ENCODE results near the gene RNASE1. TPM values are rescaled to one million over a fixed set of nuclear protein-coding genes. Genes with fewer than 3 reads are reported as not detected.

RNASE1 gene
- polyA plus RNA-seq, 1 experiment = not detected

- Histone ChIP-seq H3K27ac (ENCODE audit: low read depth, low read length) (no peak overlapping the region), H3K9me3 (ENCODE audit: control insufficient read depth, insufficient read depth, low read length) (no peaks in the 10 kb centered on the region), H3K27me3 (ENCODE audit: control insufficient read depth, insufficient read depth, low read length) (no peaks in the 10 kb centered on the region), H3K4me3 (ENCODE audit: low read depth, low read length) (no peak overlapping the region)
- ChIA-PET POLR2A (no interaction called here), CTCF (no interaction called here)
- TF ChIP-seq CTCF (IDR thresholded peaks at IDR 0.05; ENCODE audit: low read depth, low read length) = no peak
- DNase-seq (ENCODE audit: low read depth, low spot score) = no peak
These were observed 3.7 kb downstream of the RNASE1 start for GRCh38 chr14:20798932-20799331.

DNA sequence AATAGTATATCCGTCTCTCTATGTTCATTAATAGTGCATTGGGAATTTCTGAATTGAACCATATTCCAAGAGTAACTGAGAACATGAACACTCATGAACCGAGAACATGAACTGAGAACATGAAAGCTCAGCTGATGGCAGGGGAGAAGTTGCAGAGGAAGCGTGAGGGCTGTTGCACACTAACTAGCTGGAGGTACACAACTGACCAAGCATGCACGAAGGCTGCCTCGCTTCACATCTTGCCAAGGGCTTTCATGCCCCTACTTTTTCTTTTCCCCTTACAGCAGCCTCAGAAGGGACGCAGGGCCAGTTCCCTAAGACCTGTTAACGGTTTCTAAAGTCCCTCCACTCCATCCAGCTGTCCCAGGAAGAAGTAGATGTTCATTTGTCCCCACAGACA, 4.3 kb downstream of the RNASE1 start:
- H3K9me3 ChIP-seq (ENCODE audit: control insufficient read depth, insufficient read depth, low read length) = no peaks in the 10 kb centered on the region
- H3K27me3 ChIP-seq (ENCODE audit: control insufficient read depth, insufficient read depth, low read length) = no peaks in the 10 kb centered on the region
- ChIA-PET POLR2A (no interaction called here), CTCF (no interaction called here)
- TF ChIP-seq CTCF (IDR thresholded peaks at IDR 0.05; ENCODE audit: low read depth, low read length) = no peak
- no peak overlapping the region for H3K4me3 ChIP-seq (ENCODE audit: low read depth, low read length)
- H3K27ac ChIP-seq (ENCODE audit: low read depth, low read length) = no peak overlapping the region
- DNase-seq (ENCODE audit: low read depth, low spot score) = no peak

DNA sequence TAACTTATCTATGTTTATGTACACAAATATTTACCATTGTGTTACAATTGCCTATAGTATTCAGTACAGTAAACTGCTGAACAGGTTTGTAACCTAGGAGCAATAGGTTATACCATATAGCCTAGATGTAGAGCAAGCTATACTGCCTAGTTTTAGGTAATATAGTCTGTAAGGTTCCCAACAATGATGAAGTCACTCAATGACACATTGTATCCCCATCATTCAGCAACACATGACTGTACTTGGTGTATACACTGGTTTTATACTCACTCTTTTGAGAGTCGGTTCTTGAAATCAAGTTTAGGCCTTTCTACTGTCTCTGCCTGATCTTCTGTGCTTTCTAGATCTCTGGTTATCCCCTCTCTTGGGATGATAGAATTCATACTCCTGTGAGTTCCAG, 5.5 kb downstream of the RNASE1 start:
- TF ChIP-seq CTCF (IDR thresholded peaks at IDR 0.05; ENCODE audit: low read depth, low read length) = no peak
- CTCF ChIA-PET = interaction anchor here (0.7 kb wide), 1 partner anchor 21 kb away, joined by 7 read pairs; no protein-coding TSS in a partner anchor
- H3K9me3 ChIP-seq (ENCODE audit: control insufficient read depth, insufficient read depth, low read length) = no peaks in the 10 kb centered on the region

GRCh38 chr14:20794644-20795369, 7.8 kb downstream of the RNASE1 start:
- no peaks in the 10 kb centered on the region for H3K9me3 ChIP-seq (ENCODE audit: control insufficient read depth, insufficient read depth, low read length)
- CTCF ChIA-PET = no interaction called here

More for the DNA sequence above, 5.5 kb downstream of the RNASE1 start:
- Histone ChIP-seq H3K27me3 (ENCODE audit: control insufficient read depth, insufficient read depth, low read length) (no peaks in the 10 kb centered on the region), H3K27ac (ENCODE audit: low read depth, low read length) (no peak overlapping the region), H3K4me3 (ENCODE audit: low read depth, low read length) (no peak overlapping the region)
- POLR2A ChIA-PET = no interaction called here
- DNase-seq (ENCODE audit: low read depth, low spot score) = no peak

More at GRCh38 chr14:20794644-20795369, 7.8 kb downstream of the RNASE1 start:
- H3K4me3 ChIP-seq (ENCODE audit: low read depth, low read length) = no peak overlapping the region
- POLR2A ChIA-PET = no interaction called here
- no peak overlapping the region for H3K27ac ChIP-seq (ENCODE audit: low read depth, low read length)
- DNase-seq (ENCODE audit: low read depth, low spot score) = no peak
- no peaks in the 10 kb centered on the region for H3K27me3 ChIP-seq (ENCODE audit: control insufficient read depth, insufficient read depth, low read length)
- no peak for TF ChIP-seq CTCF (IDR thresholded peaks at IDR 0.05; ENCODE audit: low read depth, low read length)

Data from AG04450 (cell line).